ENCODE data around the gene POLA1. TPM values are rescaled to one million over a fixed set of nuclear protein-coding genes. Genes with fewer than 3 reads are reported as not detected.

POLA1 gene
- total and polyA plus RNA-seq, 2 of the 4 experiments (the other 2 are of a cell fraction): 4.0 to 15.1 TPM

- TF ChIP-seq POLR2A (IDR thresholded peaks at IDR 0.05; ENCODE audit: low read depth, low read length): no peak
Measured at GRCh38 chrX:24877854-24878650, 184.3 kb downstream of the POLA1 start (continued).

- dilution Hi-C loops (cut with HindIII; ENCODE audit: low sequenced_read_pairs, unreplicated experiment) (no loop called here), intact Hi-C loops (cut with micrococcal nuclease) (no loop called here), in situ Hi-C loops (cut with MboI; ENCODE audit: low sequenced_read_pairs) (no loop called here)
- H3K27me3 ChIP-seq (ENCODE audit: control insufficient read depth, insufficient read depth, low read length): no peaks in the 10 kb centered on the region
- H2BK5ac ChIP-seq (ENCODE audit: low read depth, low read length, poor library complexity, severe bottlenecking): no peak overlapping the region
- no peak overlapping the region for H3K4me2 ChIP-seq (ENCODE audit: low read depth, low read length)
- H4K8ac ChIP-seq (ENCODE audit: low read depth in 2 of 2, low read length in 2 of 2): no peak overlapping the region
- no peak overlapping the region for H2AFZ ChIP-seq (replicated peaks; ENCODE audit: low read length, poor library complexity)
- H2AK9ac ChIP-seq (replicated peaks; ENCODE audit: low read depth, low read length, poor library complexity): no peak overlapping the region
- no peak overlapping the region for H3K27ac ChIP-seq (ENCODE audit: insufficient read depth, low read length)
- no peak overlapping the region for H3K9ac ChIP-seq (ENCODE audit: low read depth, low read length)
- CTCF ChIA-PET: no interaction called here
- no peaks in the 10 kb centered on the region for H4K20me1 ChIP-seq (ENCODE audit: insufficient read depth, low read length)
- no peak overlapping the region for H3K56ac ChIP-seq (ENCODE audit: extremely low read depth, insufficient read depth, low read length)
- no peak overlapping the region for H4K91ac ChIP-seq (ENCODE audit: insufficient read depth, low read depth, low read length)
- no peak overlapping the region for H2BK20ac ChIP-seq (ENCODE audit: low read depth, low read length)
- H3K14ac ChIP-seq (replicated peaks; ENCODE audit: low read depth, low read length): no peak overlapping the region
- no peak overlapping the region for H4K5ac ChIP-seq (ENCODE audit: low read depth, low read length)
- H3K4me1 ChIP-seq (ENCODE audit: control insufficient read depth, insufficient read depth, low read length): peaks cover 3% of the 10 kb centered on the region; the same call in 1 of the 2 replicates
- no TSS peak for BruUV-seq (replicated peaks)
- no peak overlapping the region for H3K23ac ChIP-seq (ENCODE audit: low read depth, low read length)
- no peaks in the 10 kb centered on the region for H3K79me1 ChIP-seq (ENCODE audit: low read depth in 1 of 2, low read length in 2 of 2)
- H3K4ac ChIP-seq (ENCODE audit: low read depth, low read length): no peak overlapping the region
- no peak overlapping the region for H2BK15ac ChIP-seq (ENCODE audit: low read depth, low read length)
- POLR2A ChIA-PET (ENCODE audit: unreplicated experiment): no interaction called here
- H2BK120ac ChIP-seq (ENCODE audit: low read depth, low read length): no peak overlapping the region
- DNase-seq (no peak), ATAC-seq (ENCODE audit: low read depth) (no peak)
- H3K36me3 ChIP-seq (ENCODE audit: control insufficient read depth, insufficient read depth, low read length): no peaks in the 10 kb centered on the region
- WGBS, 2 experiments (ENCODE audit: extremely low coverage in 2 of 2, insufficient read length in 1 of 2): 50% methylated on average over 1 of the region's 2 CpGs; no CpG with 5 or more reads in 1 of the 2 experiments
- no peak overlapping the region for H3K18ac ChIP-seq (ENCODE audit: low read depth, low read length)
- no peak overlapping the region for H2AK5ac ChIP-seq (ENCODE audit: low read depth, low read length)
- H3K4me3 ChIP-seq (ENCODE audit: insufficient read depth, low read depth, low read length): no peak overlapping the region
- no peaks in the 10 kb centered on the region for H3K9me3 ChIP-seq (ENCODE audit: control insufficient read depth, insufficient read depth, low read length)
- H3K9me1 ChIP-seq (ENCODE audit: insufficient read depth, low read length): no peaks in the 10 kb centered on the region
- TF ChIP-seq BHLHE40 (IDR thresholded peaks at IDR 0.05; ENCODE audit: low read depth, low read length): no peak
- TF ChIP-seq MAFK (IDR thresholded peaks at IDR 0.05; ENCODE audit: low read depth, low read length): no peak
- no peak for TF ChIP-seq MAZ (IDR thresholded peaks at IDR 0.05; ENCODE audit: borderline replicate concordance, low read depth, low read length)
- TF ChIP-seq, protein P1, sequence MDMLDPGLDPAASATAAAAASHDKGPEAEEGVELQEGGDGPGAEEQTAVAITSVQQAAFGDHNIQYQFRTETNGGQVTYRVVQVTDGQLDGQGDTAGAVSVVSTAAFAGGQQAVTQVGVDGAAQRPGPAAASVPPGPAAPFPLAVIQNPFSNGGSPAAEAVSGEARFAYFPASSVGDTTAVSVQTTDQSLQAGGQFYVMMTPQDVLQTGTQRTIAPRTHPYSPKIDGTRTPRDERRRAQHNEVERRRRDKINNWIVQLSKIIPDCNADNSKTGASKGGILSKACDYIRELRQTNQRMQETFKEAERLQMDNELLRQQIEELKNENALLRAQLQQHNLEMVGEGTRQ (IDR thresholded peaks at IDR 0.05; ENCODE audit: low read depth, low read length): no peak
- TF ChIP-seq RCOR1 (IDR thresholded peaks at IDR 0.05; ENCODE audit: insufficient replicate concordance, low read length): no peak
- no peak for TF ChIP-seq CHD1 (IDR thresholded peaks at IDR 0.05; ENCODE audit: low read depth, low read length)
- TF ChIP-seq FOS (IDR thresholded peaks at IDR 0.05; ENCODE audit: low read depth, low read length): no peak
- TF ChIP-seq ELK1 (IDR thresholded peaks at IDR 0.05; ENCODE audit: borderline replicate concordance, low read depth, low read length): no peak
- no peak for TF ChIP-seq NFE2L2 (IDR thresholded peaks at IDR 0.05; ENCODE audit: low read depth, low read length)
- TF ChIP-seq, protein P2, sequence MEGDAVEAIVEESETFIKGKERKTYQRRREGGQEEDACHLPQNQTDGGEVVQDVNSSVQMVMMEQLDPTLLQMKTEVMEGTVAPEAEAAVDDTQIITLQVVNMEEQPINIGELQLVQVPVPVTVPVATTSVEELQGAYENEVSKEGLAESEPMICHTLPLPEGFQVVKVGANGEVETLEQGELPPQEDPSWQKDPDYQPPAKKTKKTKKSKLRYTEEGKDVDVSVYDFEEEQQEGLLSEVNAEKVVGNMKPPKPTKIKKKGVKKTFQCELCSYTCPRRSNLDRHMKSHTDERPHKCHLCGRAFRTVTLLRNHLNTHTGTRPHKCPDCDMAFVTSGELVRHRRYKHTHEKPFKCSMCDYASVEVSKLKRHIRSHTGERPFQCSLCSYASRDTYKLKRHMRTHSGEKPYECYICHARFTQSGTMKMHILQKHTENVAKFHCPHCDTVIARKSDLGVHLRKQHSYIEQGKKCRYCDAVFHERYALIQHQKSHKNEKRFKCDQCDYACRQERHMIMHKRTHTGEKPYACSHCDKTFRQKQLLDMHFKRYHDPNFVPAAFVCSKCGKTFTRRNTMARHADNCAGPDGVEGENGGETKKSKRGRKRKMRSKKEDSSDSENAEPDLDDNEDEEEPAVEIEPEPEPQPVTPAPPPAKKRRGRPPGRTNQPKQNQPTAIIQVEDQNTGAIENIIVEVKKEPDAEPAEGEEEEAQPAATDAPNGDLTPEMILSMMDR (conservative IDR thresholded peaks at IDR 0.05; ENCODE audit: low read depth, low read length): no peak
- no peak for TF ChIP-seq POLR2A (IDR thresholded peaks at IDR 0.05; ENCODE audit: low read depth, low read length)
- no peak for TF ChIP-seq MXI1 (IDR thresholded peaks at IDR 0.05; ENCODE audit: borderline replicate concordance, low read depth, low read length)
- TF ChIP-seq RFX5 (IDR thresholded peaks at IDR 0.05; ENCODE audit: low read depth, low read length): no peak
Measured at GRCh38 chrX:24879679-24880078, 186.0 kb downstream of the POLA1 start.

Measured in IMR-90 (cell line).